IMR-90 (cell line): ENCODE results near the gene MYL2. TPM values are rescaled to one million over a fixed set of nuclear protein-coding genes. Genes with fewer than 3 reads are reported as not detected.

Experiments used
- ATAC-seq: fragments of 200-7000 bp; cut with Tn5 transposase; 2 replicates; pipeline ENCODE4 v1.9.1; 2020; ENCODE audit warnings: low read depth, mild to moderate bottlenecking, moderate library complexity
- BruUV-seq: library from RNA; stranded (reverse); fragments of 400-500 nt; replicated peaks from 2 replicates; lab custom pipeline; 2021; lab: Mats Ljungman, UMichigan
- CTCF ChIA-PET: fragments of 300-600 bp; formaldehyde crosslinking; extraction: SDS; loops from one replicate; lab custom pipeline; 2021; ENCODE audit warnings: antibody characterized with exemption; lab: Yijun Ruan, JAX
- POLR2A ChIA-PET: fragments of 300-600 bp; sonication (Branson Sonifier 250); formaldehyde crosslinking; loops from one replicate; lab custom pipeline; 2022; ENCODE audit warnings: antibody characterized with exemption; ENCODE audit not compliant: unreplicated experiment; lab: Charles Lee
- DNase-seq: peaks from one replicate; pipeline ENCODE4 v3.0.0; 2013
- H2AFZ ChIP-seq: replicated peaks from 2 replicates; pipeline ENCODE3; 2013; ENCODE audit warnings: low read length, mild to moderate bottlenecking; ENCODE audit not compliant: poor library complexity
- H2AK5ac ChIP-seq: 2 replicates; pipeline ENCODE4 v1.6.1; 2013; ENCODE audit warnings: low read depth, low read length, inconsistent platforms
- H2AK9ac ChIP-seq: replicated peaks from 2 replicates; pipeline ENCODE3; 2013; ENCODE audit warnings: mild to moderate bottlenecking, low read depth, low read length, moderate library complexity; ENCODE audit not compliant: poor library complexity
- H2BK120ac ChIP-seq: 2 replicates; pipeline ENCODE4 v1.6.1; 2013; ENCODE audit warnings: low read depth, low read length, inconsistent platforms
- H2BK15ac ChIP-seq: 3 replicates; pipeline ENCODE4 v1.6.1; 2013; ENCODE audit warnings: low read depth, low read length, inconsistent platforms
- H2BK20ac ChIP-seq: 2 replicates; pipeline ENCODE4 v1.6.1; 2013; ENCODE audit warnings: low read depth, mild to moderate bottlenecking, inconsistent platforms, low read length, moderate library complexity
- H2BK5ac ChIP-seq: 2 replicates; pipeline ENCODE4 v1.6.1; 2013; ENCODE audit warnings: mild to moderate bottlenecking, low read depth, low read length, inconsistent platforms; ENCODE audit not compliant: poor library complexity, severe bottlenecking
- H3K14ac ChIP-seq: replicated peaks from 2 replicates; pipeline ENCODE4 v1.6.1; 2013; ENCODE audit warnings: low read depth, low read length, inconsistent platforms
- H3K18ac ChIP-seq: 2 replicates; pipeline ENCODE4 v1.6.1; 2013; ENCODE audit warnings: low read depth, low read length, control low read depth
- H3K23ac ChIP-seq: 2 replicates; pipeline ENCODE4 v1.6.1; 2013; ENCODE audit warnings: low read depth, low read length, inconsistent platforms
- H3K27ac ChIP-seq: 2 replicates; pipeline ENCODE4 v1.5.1; 2013; ENCODE audit warnings: mild to moderate bottlenecking, control low read depth, low read length; ENCODE audit not compliant: insufficient read depth
- H3K27me3 ChIP-seq: 2 replicates; pipeline ENCODE4 v1.6.1; 2013; ENCODE audit warnings: low read length; ENCODE audit not compliant: control insufficient read depth, insufficient read depth
- H3K36me3 ChIP-seq: 2 replicates; pipeline ENCODE4 v1.6.1; 2013; ENCODE audit warnings: low read length, mixed read lengths; ENCODE audit not compliant: control insufficient read depth, insufficient read depth
- H3K4ac ChIP-seq: 2 replicates; pipeline ENCODE4 v1.6.1; 2013; ENCODE audit warnings: low read depth, low read length, inconsistent platforms
- H3K4me1 ChIP-seq: 2 replicates; pipeline ENCODE4 v1.6.1; 2013; ENCODE audit warnings: low read length, mixed read lengths; ENCODE audit not compliant: control insufficient read depth, insufficient read depth
- H3K4me2 ChIP-seq: 2 replicates; pipeline ENCODE4 v1.6.1; 2013; ENCODE audit warnings: low read depth, mild to moderate bottlenecking, control low read depth, low read length, moderate library complexity
- H3K4me3 ChIP-seq: 2 replicates; pipeline ENCODE4 v1.5.1; 2013; ENCODE audit warnings: low read depth, mild to moderate bottlenecking, control low read depth, low read length, moderate library complexity; ENCODE audit not compliant: insufficient read depth
- H3K56ac ChIP-seq: 2 replicates; pipeline ENCODE4 v1.6.1; 2013; ENCODE audit warnings: low read length, inconsistent platforms; ENCODE audit not compliant: insufficient read depth; ENCODE audit errors: extremely low read depth
- H3K79me1 ChIP-seq, 2 experiments: 2 replicates each; pipeline ENCODE4 v1.6.1; 2013; ENCODE audit warnings: low read length in 2 of 2, inconsistent platforms in 1 of 2, low read depth in 1 of 2
- H3K9ac ChIP-seq: 2 replicates; pipeline ENCODE4 v1.6.1; 2013; ENCODE audit warnings: low read depth, low read length, control low read depth
- H3K9me1 ChIP-seq: 2 replicates; pipeline ENCODE4 v1.6.1; 2013; ENCODE audit warnings: low read length, inconsistent platforms; ENCODE audit not compliant: insufficient read depth
- H3K9me3 ChIP-seq: 2 replicates; pipeline ENCODE4 v1.6.1; 2013; ENCODE audit warnings: low read length; ENCODE audit not compliant: control insufficient read depth, insufficient read depth
- H4K20me1 ChIP-seq: 2 replicates; pipeline ENCODE4 v1.6.1; 2013; ENCODE audit warnings: low read length, inconsistent platforms; ENCODE audit not compliant: insufficient read depth
- H4K5ac ChIP-seq: 2 replicates; pipeline ENCODE4 v1.6.1; 2013; ENCODE audit warnings: mild to moderate bottlenecking, low read depth, low read length, control low read depth
- H4K8ac ChIP-seq, 2 experiments: 2 replicates each; pipeline ENCODE4 v1.6.1; 2013; ENCODE audit warnings: low read depth in 2 of 2, low read length in 2 of 2, control low read depth in 1 of 2, inconsistent platforms in 1 of 2
- H4K91ac ChIP-seq: 2 replicates; pipeline ENCODE4 v1.6.1; 2013; ENCODE audit warnings: low read depth, low read length, inconsistent platforms; ENCODE audit not compliant: insufficient read depth
- BHLHE40 ChIP-seq: fragments of 150-350 bp; IDR thresholded peaks from 2 replicates; pipeline ENCODE4 v1.6.1; 2016; ENCODE audit warnings: mild to moderate bottlenecking, low read depth, low read length
- CHD1 ChIP-seq: IDR thresholded peaks from 2 replicates; pipeline ENCODE4 v1.6.1; 2012; ENCODE audit warnings: low read depth, low read length, improper control_type of control experiment
- CTCF ChIP-seq: conservative IDR thresholded peaks from 2 replicates; pipeline ENCODE4 v1.5.1; 2012; ENCODE audit warnings: mild to moderate bottlenecking, low read depth, low read length, improper control_type of control experiment
- ELK1 ChIP-seq: fragments of 150-350 bp; IDR thresholded peaks from 2 replicates; pipeline ENCODE4 v1.6.1; 2016; ENCODE audit warnings: low read depth, mild to moderate bottlenecking, low read length, moderate library complexity, borderline replicate concordance
- FOS ChIP-seq: fragments of 150-350 bp; IDR thresholded peaks from 2 replicates; pipeline ENCODE4 v1.6.1; 2016; ENCODE audit warnings: low read depth, low read length
- MAFK ChIP-seq: IDR thresholded peaks from 2 replicates; pipeline ENCODE4 v1.6.1; 2012; ENCODE audit warnings: low read depth, low read length, improper control_type of control experiment
- MAZ ChIP-seq: IDR thresholded peaks from 2 replicates; pipeline ENCODE4 v1.6.1; 2012; ENCODE audit warnings: low read depth, mild to moderate bottlenecking, low read length, improper control_type of control experiment, moderate library complexity, borderline replicate concordance
- NFE2L2 ChIP-seq: fragments of 150-350 bp; IDR thresholded peaks from 2 replicates; pipeline ENCODE4 v1.6.1; 2016; ENCODE audit warnings: low read depth, mild to moderate bottlenecking, low read length
- POLR2A ChIP-seq: IDR thresholded peaks from 2 replicates; pipeline ENCODE4 v1.6.1; 2012; ENCODE audit warnings: mild to moderate bottlenecking, low read depth, low read length
- RCOR1 ChIP-seq: IDR thresholded peaks from 2 replicates; pipeline ENCODE4 v1.6.1; 2012; ENCODE audit warnings: mild to moderate bottlenecking, low read length, improper control_type of control experiment; ENCODE audit not compliant: insufficient replicate concordance
- SMC3 ChIP-seq: fragments of 150-350 bp; IDR thresholded peaks from 2 replicates; pipeline ENCODE4 v1.6.1; 2016; ENCODE audit warnings: low read depth, mild to moderate bottlenecking, antibody characterized with exemption, low read length, moderate library complexity
- USF2 ChIP-seq: fragments of 150-350 bp; IDR thresholded peaks from 2 replicates; pipeline ENCODE4 v1.6.1; 2017; ENCODE audit warnings: mild to moderate bottlenecking, antibody characterized with exemption, low read length, low read depth
- WGBS, 2 experiments: methylation state at CpG; one replicate each; pipeline versions ENCODE4 v1.1.5 to v1.1.7; 2013; ENCODE audit warnings: missing lambda C conversion rate in 2 of 2; ENCODE audit not compliant: insufficient read length in 1 of 2; ENCODE audit errors: extremely low coverage in 2 of 2; 5-methylcytosine and 5-hydroxymethylcytosine counted together
- dilution Hi-C: fragments of 300-500 bp; cut with HindIII; formaldehyde crosslinking; loops from one replicate; pipeline ENCODE4 v1.14.3; 2018; ENCODE audit warnings: low sequenced_read_pairs; ENCODE audit not compliant: unreplicated experiment
- in situ Hi-C: fragments of 300-500 bp; cut with MboI; formaldehyde crosslinking; loops from 3 replicates; pipeline ENCODE4 v1.14.3; 2019; ENCODE audit warnings: low sequenced_read_pairs, inconsistent platforms, mixed read lengths
- intact Hi-C: fragments of 100-400 bp; cut with micrococcal nuclease; formaldehyde crosslinking; loops from 2 replicates; pipeline ENCODE4 v1.10.0; 2022
- polyA plus RNA-seq, 3 experiments: library from polyadenylated mRNA; depleted of rRNA; stranded (reverse); fragments of >200 nt; gene quantifications; 2 replicates each; pipeline ENCODE4 v1.2.3, GENCODE V29; 2012; ENCODE audit warnings: low replicate concordance in 1 of 3
- total RNA-seq: library from RNA; depleted of rRNA; stranded (reverse); fragments of >200 nt; gene quantifications from 2 replicates; pipeline ENCODE4 v1.2.3, GENCODE V29; 2012

MYL2 gene
- total and polyA plus RNA-seq, 2 of the 4 experiments (the other 2 are of a cell fraction) = not detected

- TF ChIP-seq NFE2L2 = no peak
Measured at GRCh38 chr12:110913119-110914056, 7.0 kb downstream of the MYL2 start (continued).

GRCh38 chr12:110912263-110912662 lies 8.1 kb downstream of the MYL2 start:
- no peak overlapping the region for H3K14ac ChIP-seq
- no peak overlapping the region for H4K91ac ChIP-seq
- H3K36me3 ChIP-seq = no peaks in the 10 kb centered on the region
- TF ChIP-seq POLR2A (no peak), MAFK (no peak), FOS (no peak), SMC3 (no peak), RCOR1 (no peak), BHLHE40 (no peak), ELK1 (no peak), MAZ (no peak), NFE2L2 (no peak), CTCF (no peak), CHD1 (no peak), USF2 (no peak)
- H2BK120ac ChIP-seq = no peak overlapping the region
- intact Hi-C loops = no loop called here
- H3K9ac ChIP-seq = no peak overlapping the region
- no peak overlapping the region for H2AFZ ChIP-seq
- H3K23ac ChIP-seq = no peak overlapping the region
- ChIA-PET POLR2A (no interaction called here), CTCF (interaction anchor here (1.0 kb wide), 1 partner anchor 18 kb away, joined by 3 read pairs; no protein-coding TSS in a partner anchor)
- H3K4me3 ChIP-seq = no peak overlapping the region
- H3K4me2 ChIP-seq = no peak overlapping the region
- no peak overlapping the region for H2BK15ac ChIP-seq
- H3K27me3 ChIP-seq = peaks cover 6% of the 10 kb centered on the region
- no peaks in the 10 kb centered on the region for H4K20me1 ChIP-seq
- no peaks in the 10 kb centered on the region for H3K79me1 ChIP-seq
- no peak overlapping the region for H2BK5ac ChIP-seq
- no peak overlapping the region for H3K4ac ChIP-seq
- no TSS peak for BruUV-seq
- H3K9me3 ChIP-seq = no peaks in the 10 kb centered on the region
- no peak overlapping the region for H4K8ac ChIP-seq
- H4K5ac ChIP-seq = no peak overlapping the region
- no peak overlapping the region for H2BK20ac ChIP-seq
- dilution Hi-C loops = no loop called here
- H3K18ac ChIP-seq = no peak overlapping the region
- H3K4me1 ChIP-seq = no peaks in the 10 kb centered on the region
- no peak overlapping the region for H2AK5ac ChIP-seq
- no peak overlapping the region for H3K56ac ChIP-seq
- in situ Hi-C loops = no loop called here
- H3K27ac ChIP-seq = no peak overlapping the region
- no peaks in the 10 kb centered on the region for H3K9me1 ChIP-seq
- ATAC-seq (no peak), DNase-seq (no peak)
- WGBS, 2 experiments = no CpG with 5 or more reads among the region's 6 CpGs
- H2AK9ac ChIP-seq = no peak overlapping the region
